Keratinocyte (primary cell): ENCODE measurements around the gene SLBP. TPM values are rescaled to one million over a fixed set of nuclear protein-coding genes. Genes with fewer than 3 reads are reported as not detected.

Experiments used
- DNase-seq: peaks from one replicate; pipeline ENCODE4 v3.0.0-alpha.2; 2011; ENCODE audit warnings: low read depth, missing footprints, low spot score
- FAIRE-seq: peaks from 2 replicates; lab custom pipeline; 2011; peaks lifted over from hg19 to GRCh38; lab: Jason Lieb, UNC
- H2AFZ ChIP-seq: 2 replicates; pipeline ENCODE4 v1.6.0; 2012; ENCODE audit warnings: low read length, control low read depth, inconsistent platforms; ENCODE audit not compliant: control insufficient read depth
- H3K27ac ChIP-seq: 2 replicates; pipeline ENCODE4 v1.5.1; 2011; ENCODE audit warnings: low read length; ENCODE audit not compliant: control insufficient read depth, insufficient read depth
- H3K27me3 ChIP-seq: 3 replicates; pipeline ENCODE4 v1.6.0; 2011; ENCODE audit warnings: low read length; ENCODE audit not compliant: control insufficient read depth, insufficient read depth; ENCODE audit errors: extremely low read depth
- H3K36me3 ChIP-seq, 2 experiments: 2 replicates in 1 of 2; 3 replicates in 1 of 2; pipeline ENCODE4 v1.5.1; 2011; ENCODE audit warnings: low read length in 2 of 2, mild to moderate bottlenecking in 1 of 2; ENCODE audit not compliant: control insufficient read depth in 2 of 2, insufficient read depth in 2 of 2; ENCODE audit errors: extremely low read depth in 1 of 2
- H3K4me1 ChIP-seq: 3 replicates; pipeline ENCODE4 v1.5.1; 2011; ENCODE audit warnings: low read length; ENCODE audit not compliant: control insufficient read depth, insufficient read depth; ENCODE audit errors: extremely low read depth
- H3K4me2 ChIP-seq: 3 replicates; pipeline ENCODE4 v1.6.0; 2011; ENCODE audit warnings: low read depth, low read length; ENCODE audit not compliant: control insufficient read depth, insufficient read depth; ENCODE audit errors: extremely low read depth
- H3K4me3 ChIP-seq, 3 experiments: fragments of 200-600 bp in 1 of 3; sonication (generic) in 1 of 3; 2 replicates in 2 of 3; 3 replicates in 1 of 3; pipeline ENCODE4 v1.5.1; 2011 to 2016; ENCODE audit warnings: low read length in 3 of 3, mild to moderate bottlenecking in 3 of 3, control low read depth in 2 of 3, inconsistent platforms in 1 of 3, low read depth in 1 of 3, mixed read lengths in 1 of 3, mixed run types in 1 of 3, moderate library complexity in 1 of 3; ENCODE audit not compliant: control insufficient read depth in 2 of 3, insufficient read depth in 2 of 3; ENCODE audit errors: extremely low read depth in 1 of 3
- H3K79me2 ChIP-seq: 2 replicates; pipeline ENCODE4 v1.6.0; 2012; ENCODE audit warnings: low read length; ENCODE audit not compliant: control insufficient read depth, insufficient read depth
- H3K9ac ChIP-seq: 3 replicates; pipeline ENCODE4 v1.6.0; 2011; ENCODE audit warnings: low read length; ENCODE audit not compliant: control insufficient read depth, insufficient read depth; ENCODE audit errors: extremely low read depth
- H3K9me1 ChIP-seq: 3 replicates; pipeline ENCODE4 v1.6.0; 2011; ENCODE audit warnings: low read length; ENCODE audit not compliant: control insufficient read depth, insufficient read depth; ENCODE audit errors: extremely low read depth
- H3K9me3 ChIP-seq: 2 replicates; pipeline ENCODE4 v1.5.1; 2012; ENCODE audit warnings: low read depth, low read length; ENCODE audit not compliant: control insufficient read depth
- H4K20me1 ChIP-seq: 3 replicates; pipeline ENCODE4 v1.6.0; 2011; ENCODE audit warnings: low read length; ENCODE audit not compliant: control insufficient read depth, insufficient read depth; ENCODE audit errors: extremely low read depth
- EZH2 ChIP-seq: IDR thresholded peaks from one replicate; pipeline ENCODE4 v1.6.1; 2012; ENCODE audit warnings: inconsistent platforms, mild to moderate bottlenecking, low read length, moderate library complexity
- dilution Hi-C: fragments of 300-500 bp; cut with MboI; formaldehyde crosslinking; loops from one replicate; pipeline ENCODE4 v1.7.0; 2020; ENCODE audit warnings: low sequenced_read_pairs; ENCODE audit not compliant: extremely low pct_ligation_motif_present
- polyA plus RNA-seq, 5 experiments: library from polyadenylated mRNA; depleted of rRNA in 3 of 5; stranded (reverse) in 3 of 5; stranded (forward) in 1 of 5; unstranded in 1 of 5; fragments of >200 nt; gene quantifications; 1 replicate in 1 of 5; 2 replicates in 3 of 5; 3 replicates in 1 of 5; pipeline versions ENCODE4 v1.2.1 to v1.2.3, GENCODE V29; 2011 to 2012; ENCODE audit warnings: missing spikeins in 2 of 5, low read depth in 1 of 5, low replicate concordance in 1 of 5
- TF ChIP-seq, protein P1 (sequence below), 3 experiments: IDR thresholded peaks in 1 of 3; conservative IDR thresholded peaks in 1 of 3; optimal IDR thresholded peaks in 1 of 3; 2 replicates in 2 of 3; 3 replicates in 1 of 3; pipeline versions ENCODE3 to v1.5.1; 2011; ENCODE audit warnings: low read length in 3 of 3, mild to moderate bottlenecking in 3 of 3, moderate library complexity in 2 of 3, control low read depth in 1 of 3, inconsistent platforms in 1 of 3; ENCODE audit not compliant: insufficient read depth in 2 of 3; ENCODE audit errors: extremely low read depth in 1 of 3

SLBP gene
- polyA plus RNA-seq, 1 donor (not counting 4 experiments of a cell fraction or from before 2014, with no cell fraction given), result 90.6 TPM

DNA sequence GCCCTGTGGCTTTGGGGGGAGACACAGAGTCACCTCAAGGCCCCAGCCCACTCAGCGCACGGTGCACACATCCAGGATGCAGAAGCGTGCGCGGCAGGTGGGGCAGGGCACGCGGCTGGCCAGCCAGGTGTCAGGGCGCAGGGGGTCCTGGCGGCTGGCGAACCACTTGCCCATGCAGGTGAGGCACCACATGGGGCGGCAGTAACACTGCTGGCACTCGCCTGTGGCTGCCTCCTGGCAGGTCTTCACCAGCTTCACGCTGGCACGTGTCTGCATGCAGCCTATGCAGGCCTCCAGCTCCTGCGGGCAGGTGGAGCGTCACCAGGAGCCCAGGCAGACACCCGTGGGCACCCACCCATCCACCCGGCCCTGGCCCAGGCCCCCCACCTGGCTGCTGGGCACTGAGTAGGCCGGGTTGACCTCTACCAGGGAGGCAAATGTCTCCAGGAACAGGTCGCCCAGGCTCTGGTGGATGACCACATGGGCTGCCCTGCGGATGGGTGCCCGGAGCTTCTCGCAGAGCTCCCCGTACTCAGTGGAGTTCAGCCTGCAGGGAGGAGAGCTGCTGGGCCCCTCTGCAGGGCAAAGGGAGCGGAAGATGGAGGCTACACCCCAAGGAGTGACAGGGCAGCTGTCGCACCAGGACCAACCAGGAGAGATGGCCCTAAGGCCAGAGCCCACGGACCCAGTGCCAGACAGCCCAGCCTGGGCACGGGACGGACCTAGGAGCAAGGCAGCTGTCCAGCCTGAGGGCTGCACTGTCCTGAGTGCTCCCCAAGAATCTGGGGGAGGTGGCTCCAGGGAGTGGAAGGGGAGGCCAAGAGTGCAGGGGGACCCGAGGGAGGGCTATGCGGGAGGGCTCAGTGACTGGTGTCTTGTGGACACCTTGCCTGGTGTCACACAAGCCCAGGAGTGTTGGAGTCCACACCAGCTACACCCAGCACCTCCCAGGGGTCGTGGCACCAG, 5.3 kb upstream of the SLBP start:
- no peak overlapping the region for H2AFZ ChIP-seq
- no peaks in the 10 kb centered on the region for H3K9me1 ChIP-seq
- H3K4me1 ChIP-seq, result peaks cover 15% of the 10 kb centered on the region
- H3K4me2 ChIP-seq, result no peak overlapping the region
- no peak overlapping the region for H3K4me3 ChIP-seq
- H3K9me3 ChIP-seq, result no peaks in the 10 kb centered on the region
- H3K27ac ChIP-seq, result no peak overlapping the region
- FAIRE-seq (no peak), DNase-seq (no peak)
- H4K20me1 ChIP-seq, result no peaks in the 10 kb centered on the region
- peaks cover 7 to 13% of the 10 kb centered on the region in 2 experiments for H3K36me3 ChIP-seq
- H3K9ac ChIP-seq, result no peak overlapping the region
- peaks cover 58% of the 10 kb centered on the region for H3K79me2 ChIP-seq
- dilution Hi-C loops, result no loop called here
- TF ChIP-seq EZH2, result no peak
- TF ChIP-seq, protein P1, sequence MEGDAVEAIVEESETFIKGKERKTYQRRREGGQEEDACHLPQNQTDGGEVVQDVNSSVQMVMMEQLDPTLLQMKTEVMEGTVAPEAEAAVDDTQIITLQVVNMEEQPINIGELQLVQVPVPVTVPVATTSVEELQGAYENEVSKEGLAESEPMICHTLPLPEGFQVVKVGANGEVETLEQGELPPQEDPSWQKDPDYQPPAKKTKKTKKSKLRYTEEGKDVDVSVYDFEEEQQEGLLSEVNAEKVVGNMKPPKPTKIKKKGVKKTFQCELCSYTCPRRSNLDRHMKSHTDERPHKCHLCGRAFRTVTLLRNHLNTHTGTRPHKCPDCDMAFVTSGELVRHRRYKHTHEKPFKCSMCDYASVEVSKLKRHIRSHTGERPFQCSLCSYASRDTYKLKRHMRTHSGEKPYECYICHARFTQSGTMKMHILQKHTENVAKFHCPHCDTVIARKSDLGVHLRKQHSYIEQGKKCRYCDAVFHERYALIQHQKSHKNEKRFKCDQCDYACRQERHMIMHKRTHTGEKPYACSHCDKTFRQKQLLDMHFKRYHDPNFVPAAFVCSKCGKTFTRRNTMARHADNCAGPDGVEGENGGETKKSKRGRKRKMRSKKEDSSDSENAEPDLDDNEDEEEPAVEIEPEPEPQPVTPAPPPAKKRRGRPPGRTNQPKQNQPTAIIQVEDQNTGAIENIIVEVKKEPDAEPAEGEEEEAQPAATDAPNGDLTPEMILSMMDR (optimal IDR thresholded peaks at IDR 0.05 in 1 of 3, IDR thresholded peaks at IDR 0.05 in 1 of 3, conservative IDR thresholded peaks at IDR 0.05 in 1 of 3; ENCODE audit: extremely low read depth in 1 of 3, insufficient read depth in 2 of 3, low read length in 3 of 3), result no peak
- no peaks in the 10 kb centered on the region for H3K27me3 ChIP-seq

DNA sequence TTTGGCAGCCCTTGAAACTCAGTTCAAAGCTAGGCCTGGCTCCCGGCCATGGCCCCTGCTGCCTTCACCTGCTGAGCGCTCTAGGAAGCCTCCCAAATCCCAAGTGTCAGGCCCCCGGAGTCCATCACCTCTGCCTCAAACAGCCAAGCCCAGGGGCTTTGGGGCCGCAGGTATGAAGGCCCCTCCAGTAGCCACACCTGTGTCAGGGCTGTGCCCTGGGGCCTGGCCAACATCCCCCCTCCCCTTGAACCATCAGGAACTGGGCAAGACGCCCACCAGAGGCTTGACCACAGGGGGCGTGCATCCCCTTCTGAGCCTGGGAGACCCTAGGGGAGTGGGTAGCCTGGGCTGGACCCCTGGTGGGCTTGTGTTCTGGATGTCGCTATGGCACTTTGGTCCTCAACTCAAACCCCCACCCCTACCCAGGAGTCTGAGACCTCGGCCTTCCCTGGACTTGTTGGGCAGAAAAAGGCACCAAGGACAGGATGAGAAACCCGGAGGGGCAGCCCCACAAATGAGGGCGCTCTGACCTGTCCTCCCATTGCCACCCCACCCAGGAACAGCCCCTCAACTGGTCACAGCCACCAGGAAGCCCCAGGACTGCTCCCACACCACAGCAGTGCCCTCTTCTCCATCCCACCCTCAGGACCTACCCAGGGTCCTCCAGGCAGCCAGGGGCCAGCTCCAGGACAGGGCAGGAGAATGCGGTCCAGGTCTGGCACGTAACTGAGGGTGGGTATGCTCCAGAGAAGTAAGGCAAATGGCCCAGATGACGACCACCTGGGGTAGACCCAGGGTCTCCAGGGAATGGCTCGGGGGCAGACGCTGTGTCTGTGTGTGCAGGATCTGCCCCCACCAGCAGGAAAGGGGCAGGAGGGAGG, 4.2 kb upstream of the SLBP start:
- no peak overlapping the region for H3K27ac ChIP-seq
- peaks cover 54% of the 10 kb centered on the region for H3K79me2 ChIP-seq
- H3K9me3 ChIP-seq, result no peaks in the 10 kb centered on the region
- dilution Hi-C loops, result no loop called here
- DNase-seq, result no peak
- H3K36me3 ChIP-seq, result peaks cover 7 to 13% of the 10 kb centered on the region in 2 experiments
- no peaks in the 10 kb centered on the region for H3K9me1 ChIP-seq
- H3K9ac ChIP-seq, result no peak overlapping the region
- no peaks in the 10 kb centered on the region for H3K27me3 ChIP-seq
- no peak for TF ChIP-seq EZH2
- TF ChIP-seq, protein P1 (optimal IDR thresholded peaks at IDR 0.05 in 1 of 3, IDR thresholded peaks at IDR 0.05 in 1 of 3, conservative IDR thresholded peaks at IDR 0.05 in 1 of 3; ENCODE audit: extremely low read depth in 1 of 3, insufficient read depth in 2 of 3, low read length in 3 of 3), result no peak
- no peak overlapping the region for H3K4me2 ChIP-seq
- H3K4me3 ChIP-seq, result no peak overlapping the region
- peaks cover 11% of the 10 kb centered on the region for H3K4me1 ChIP-seq
- no peak overlapping the region for H2AFZ ChIP-seq
- H4K20me1 ChIP-seq, result no peaks in the 10 kb centered on the region
- FAIRE-seq, result no peak
